ENCODE measurements around the gene ISL2. TPM values are rescaled to one million over a fixed set of nuclear protein-coding genes. Genes with fewer than 3 reads are reported as not detected.

Gene ISL2
- total RNA-seq, 4 donors from 2014 or later: 1.3 to 1.4 TPM; not detected in 2

GRCh38 chr15:76353023-76353577 is 16.5 kb downstream of the ISL2 start:
- intact Hi-C loops (cut with DNase I; ENCODE audit: low total_unique reads) (no loop called here), in situ Hi-C loops (cut with MboI; ENCODE audit: low pct_ligation_motif_present in 1 of 4, low pct_unique_long_range_greater_than_20kb in 1 of 4, low sequenced_read_pairs in 3 of 4) (no loop called here)
- Histone ChIP-seq H3K4me1 (peaks cover 0 to 21% (median 0%) of the 10 kb centered on the region in 4 donors), H3K27me3 (peaks cover 8% of the 10 kb centered on the region), H3K9me3 (no peaks in the 10 kb centered on the region), H3K4me3 (no peak overlapping the region), H3K27ac (no peak overlapping the region), H3K36me3 (no peaks in the 10 kb centered on the region)
- TF ChIP-seq POLR2A (IDR thresholded peaks at IDR 0.05) (no peak), EP300 (IDR thresholded peaks at IDR 0.05; ENCODE audit: low read depth) (no peak), POLR2AphosphoS5 (IDR thresholded peaks at IDR 0.05) (no peak)
- TF ChIP-seq, protein P1, sequence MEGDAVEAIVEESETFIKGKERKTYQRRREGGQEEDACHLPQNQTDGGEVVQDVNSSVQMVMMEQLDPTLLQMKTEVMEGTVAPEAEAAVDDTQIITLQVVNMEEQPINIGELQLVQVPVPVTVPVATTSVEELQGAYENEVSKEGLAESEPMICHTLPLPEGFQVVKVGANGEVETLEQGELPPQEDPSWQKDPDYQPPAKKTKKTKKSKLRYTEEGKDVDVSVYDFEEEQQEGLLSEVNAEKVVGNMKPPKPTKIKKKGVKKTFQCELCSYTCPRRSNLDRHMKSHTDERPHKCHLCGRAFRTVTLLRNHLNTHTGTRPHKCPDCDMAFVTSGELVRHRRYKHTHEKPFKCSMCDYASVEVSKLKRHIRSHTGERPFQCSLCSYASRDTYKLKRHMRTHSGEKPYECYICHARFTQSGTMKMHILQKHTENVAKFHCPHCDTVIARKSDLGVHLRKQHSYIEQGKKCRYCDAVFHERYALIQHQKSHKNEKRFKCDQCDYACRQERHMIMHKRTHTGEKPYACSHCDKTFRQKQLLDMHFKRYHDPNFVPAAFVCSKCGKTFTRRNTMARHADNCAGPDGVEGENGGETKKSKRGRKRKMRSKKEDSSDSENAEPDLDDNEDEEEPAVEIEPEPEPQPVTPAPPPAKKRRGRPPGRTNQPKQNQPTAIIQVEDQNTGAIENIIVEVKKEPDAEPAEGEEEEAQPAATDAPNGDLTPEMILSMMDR (IDR thresholded peaks at IDR 0.05): no peak
- DNase-seq: no peak
- 93 to 100% methylated on average over 1 of the region's 1 CpG for WGBS, 2 donors (ENCODE audit: low coverage in 1 of 2)

DNA sequence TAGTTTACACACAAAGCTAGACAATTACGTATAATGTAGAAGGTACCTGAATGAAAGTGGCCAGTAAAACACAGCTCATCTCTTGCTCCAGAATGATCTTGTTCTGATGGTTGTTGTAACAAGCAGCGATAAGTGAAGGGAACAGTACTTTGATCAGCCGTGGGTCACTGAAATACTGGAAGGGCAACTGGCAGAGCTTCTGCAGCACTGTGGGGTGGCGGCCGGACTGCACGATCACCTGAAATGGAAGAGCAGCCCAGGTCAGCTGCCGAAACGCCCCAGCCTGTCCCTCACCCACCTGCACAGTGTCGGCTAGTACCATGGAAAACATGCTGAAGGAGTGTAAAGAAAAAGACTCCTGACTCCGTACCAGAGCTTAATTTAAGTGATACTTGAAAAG is 17.3 kb downstream of the ISL2 start:
- Histone ChIP-seq H3K36me3 (no peaks in the 10 kb centered on the region), H3K9me3 (no peaks in the 10 kb centered on the region), H3K27me3 (peaks cover 4% of the 10 kb centered on the region), H3K4me1 (peaks cover 0 to 26% (median 0%) of the 10 kb centered on the region in 4 donors), H3K27ac (peak overlapping the region in 1 of 4 donors; percentile 32), H3K4me3 (no peak overlapping the region)
- 67 to 91% methylated on average over 6 to 10 of the region's 10 CpGs for whole genome bisulfite sequencing, 2 donors (ENCODE audit: low coverage in 1 of 2)
- in situ Hi-C loops (cut with MboI; ENCODE audit: low pct_ligation_motif_present in 1 of 4, low pct_unique_long_range_greater_than_20kb in 1 of 4, low sequenced_read_pairs in 3 of 4): no loop called here
- DNase-seq: no peak
- intact Hi-C loops (cut with DNase I; ENCODE audit: low total_unique reads): no loop called here
- TF ChIP-seq EP300 (IDR thresholded peaks at IDR 0.05; ENCODE audit: low read depth): no peak
- no peak for TF ChIP-seq POLR2AphosphoS5 (IDR thresholded peaks at IDR 0.05)
- TF ChIP-seq, protein P1 (IDR thresholded peaks at IDR 0.05): no peak
- no peak for TF ChIP-seq POLR2A (IDR thresholded peaks at IDR 0.05)

DNA sequence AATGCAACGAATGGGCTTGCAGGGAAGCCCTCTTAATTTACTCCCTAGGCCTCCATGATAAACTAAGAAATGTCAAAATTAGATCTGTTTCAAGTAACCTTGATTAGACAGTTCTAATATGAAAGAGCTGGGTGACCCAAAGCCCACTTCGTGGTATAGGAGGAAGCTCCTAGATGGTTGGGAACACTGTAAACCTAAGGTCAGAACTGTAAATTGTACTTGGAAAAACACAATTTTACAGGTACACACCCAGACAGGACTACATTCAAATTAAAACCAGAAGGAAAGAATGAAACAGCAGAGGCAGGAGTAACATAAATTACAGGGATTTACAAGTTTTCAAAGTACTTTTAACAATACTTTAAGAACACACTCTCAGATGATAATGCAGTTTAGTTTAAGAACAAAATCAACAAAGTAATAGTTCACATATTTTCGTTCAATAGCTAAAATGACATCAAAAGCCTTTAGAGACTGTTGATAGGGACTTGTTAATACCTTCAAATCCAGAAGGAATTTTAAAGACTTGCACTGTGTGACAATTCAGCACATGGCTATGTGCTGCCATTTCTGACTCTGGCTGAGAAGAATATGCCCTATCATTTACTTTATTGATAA is 18.4 kb downstream of the ISL2 start:
- whole genome bisulfite sequencing, 2 donors (ENCODE audit: low coverage in 1 of 2): 25 to 49% methylated on average over 3 of the region's 3 CpGs
- intact Hi-C loops (cut with DNase I; ENCODE audit: low total_unique reads): no loop called here
- no peaks in the 10 kb centered on the region for H3K36me3 ChIP-seq
- peaks cover 0 to 25% (median 0%) of the 10 kb centered on the region in 4 donors for H3K4me1 ChIP-seq
- in situ Hi-C loops (cut with MboI; ENCODE audit: low pct_ligation_motif_present in 1 of 4, low pct_unique_long_range_greater_than_20kb in 1 of 4, low sequenced_read_pairs in 3 of 4): no loop called here
- TF ChIP-seq, protein P1 (IDR thresholded peaks at IDR 0.05): no peak
- TF ChIP-seq POLR2A (IDR thresholded peaks at IDR 0.05) (no peak), POLR2AphosphoS5 (IDR thresholded peaks at IDR 0.05) (no peak), EP300 (IDR thresholded peaks at IDR 0.05; ENCODE audit: low read depth) (no peak)
- no peak overlapping the region for H3K4me3 ChIP-seq
- no peak for DNase-seq
- peak overlapping the region in 3 of 4 donors; percentile 17 to 32 (median 21) for H3K27ac ChIP-seq
- no peaks in the 10 kb centered on the region for H3K27me3 ChIP-seq
- H3K9me3 ChIP-seq: no peaks in the 10 kb centered on the region

DNA sequence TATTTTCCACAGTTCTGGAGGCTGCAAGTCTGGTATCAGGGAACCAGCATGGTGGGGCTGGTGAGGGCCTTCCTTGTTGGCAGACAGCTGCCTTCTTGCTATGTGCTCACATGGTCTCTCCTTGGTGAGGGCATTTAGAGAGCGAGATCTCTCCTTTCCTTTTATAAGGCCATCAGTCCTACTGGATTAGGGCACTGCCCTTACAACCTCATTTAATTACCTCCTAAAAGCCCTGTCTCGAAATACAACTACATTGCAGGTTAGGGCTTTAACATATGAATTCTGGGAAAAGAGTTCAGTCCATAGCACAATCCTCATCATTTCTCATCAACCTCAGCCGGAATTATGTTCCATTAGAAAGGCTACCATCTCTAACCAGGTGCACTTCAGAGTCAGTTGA is 21.9 kb downstream of the ISL2 start:
- intact Hi-C loops (cut with DNase I; ENCODE audit: low total_unique reads): no loop called here
- Histone ChIP-seq H3K9me3 (no peaks in the 10 kb centered on the region), H3K27ac (peak overlapping the region in 1 of 4 donors; percentile 7), H3K4me3 (no peak overlapping the region), H3K36me3 (no peaks in the 10 kb centered on the region), H3K27me3 (no peaks in the 10 kb centered on the region), H3K4me1 (peaks cover 0 to 25% (median 0%) of the 10 kb centered on the region in 4 donors)
- no peak for DNase-seq
- in situ Hi-C loops (cut with MboI; ENCODE audit: low pct_ligation_motif_present in 1 of 4, low pct_unique_long_range_greater_than_20kb in 1 of 4, low sequenced_read_pairs in 3 of 4): no loop called here
- no peak for TF ChIP-seq EP300 (IDR thresholded peaks at IDR 0.05; ENCODE audit: low read depth)
- WGBS, 2 donors (ENCODE audit: low coverage in 1 of 2): 60 to 68% methylated on average over 1 to 3 of the region's 3 CpGs
